WTC11 (cell line): ENCODE data around the gene EFNA5. TPM values are rescaled to one million over a fixed set of nuclear protein-coding genes. Genes with fewer than 3 reads are reported as not detected.

Source experiments
- ATAC-seq: fragments of 200-7000 bp; cut with Tn5 transposase; 2 replicates; pipeline ENCODE4 v1.10.0; 2021; ENCODE audit warnings: mild to moderate bottlenecking, moderate library complexity
- CTCF ChIA-PET: fragments of 300-600 bp; sonication (Branson Sonifier 250); formaldehyde crosslinking; loops from one replicate; lab custom pipeline; 2021; ENCODE audit warnings: antibody characterized with exemption; lab: Charles Lee
- POLR2A ChIA-PET: fragments of 350-600 bp; sonication (Branson Sonifier 250); formaldehyde crosslinking; loops from one replicate; lab custom pipeline; 2021; ENCODE audit warnings: antibody characterized with exemption; lab: Charles Lee
- DNase-seq: peaks from one replicate; pipeline ENCODE4 v3.0.0; 2021; ENCODE audit warnings: low spot score
- H3K27ac Mint-ChIP-seq: 2 replicates; pipeline ENCODE4 v1.8.0; 2021; ENCODE audit warnings: mixed read lengths
- H3K27me3 Mint-ChIP-seq: 2 replicates; pipeline ENCODE4 v1.8.0; 2021; ENCODE audit warnings: low read depth, mild to moderate bottlenecking, moderate library complexity, mixed read lengths
- H3K36me3 Mint-ChIP-seq: 2 replicates; pipeline ENCODE4 v1.8.0; 2021; ENCODE audit warnings: mixed read lengths
- H3K4me1 Mint-ChIP-seq: 2 replicates; pipeline ENCODE4 v1.8.0; 2022; ENCODE audit warnings: mixed read lengths
- H3K4me3 Mint-ChIP-seq: 2 replicates; pipeline ENCODE4 v1.8.0; 2021; ENCODE audit warnings: mild to moderate bottlenecking, moderate library complexity, mixed read lengths
- H3K9me3 Mint-ChIP-seq: 2 replicates; pipeline ENCODE4 v1.8.0; 2021; ENCODE audit warnings: mixed read lengths
- AFF4 ChIP-seq: sonication (generic); formaldehyde crosslinking; IDR thresholded peaks from 2 replicates; pipeline ENCODE4 v1.8.1; 2023; ENCODE audit warnings: mild to moderate bottlenecking, missing genetic modification reagents, borderline replicate concordance
- CTCF ChIP-seq: fragments of 200-600 bp; IDR thresholded peaks from 2 replicates; pipeline ENCODE4 v1.8.0; 2022; ENCODE audit warnings: antibody characterized with exemption
- EMX1 ChIP-seq: fragments of 250-450 bp; sonication (Bioruptor Pico); IDR thresholded peaks from 2 replicates; pipeline ENCODE4 v1.8.0; 2021; ENCODE audit warnings: mild to moderate bottlenecking
- JAZF1 ChIP-seq: fragments of 250-450 bp; sonication (Bioruptor Pico); IDR thresholded peaks from 2 replicates; pipeline ENCODE4 v1.9.0; 2021; ENCODE audit warnings: moderate library complexity, mild to moderate bottlenecking, inconsistent platforms
- JUN ChIP-seq: sonication (generic); formaldehyde crosslinking; IDR thresholded peaks from 2 replicates; pipeline ENCODE4 v1.8.0; 2023; ENCODE audit warnings: mild to moderate bottlenecking, missing genetic modification reagents
- KAT7 ChIP-seq: sonication (generic); formaldehyde crosslinking; IDR thresholded peaks from 2 replicates; pipeline ENCODE4 v1.8.1; 2023; ENCODE audit warnings: missing genetic modification reagents, mild to moderate bottlenecking, borderline replicate concordance
- NR2C2 ChIP-seq: sonication (generic); formaldehyde crosslinking; IDR thresholded peaks from 2 replicates; pipeline ENCODE4 v1.8.0; 2022; ENCODE audit warnings: mild to moderate bottlenecking, missing genetic modification reagents
- TP53 ChIP-seq: sonication (generic); formaldehyde crosslinking; IDR thresholded peaks from 2 replicates; pipeline ENCODE4 v1.8.1; 2023; ENCODE audit warnings: mild to moderate bottlenecking, missing genetic modification reagents
- ZNF121 ChIP-seq: sonication (generic); formaldehyde crosslinking; IDR thresholded peaks from 2 replicates; pipeline ENCODE4 v1.8.0; 2023; ENCODE audit warnings: missing genetic modification reagents
- ZNF423 ChIP-seq: fragments of 250-450 bp; sonication (Bioruptor Pico); IDR thresholded peaks from 2 replicates; pipeline ENCODE4 v2.1.2; 2022; ENCODE audit warnings: mild to moderate bottlenecking, moderate library complexity
- ZNF425 ChIP-seq: fragments of 250-450 bp; sonication (Bioruptor Pico); conservative IDR thresholded peaks from 2 replicates; pipeline ENCODE4 v1.9.0; 2021; ENCODE audit warnings: mild to moderate bottlenecking
- ZNF532 ChIP-seq: fragments of 250-450 bp; sonication (Bioruptor Pico); IDR thresholded peaks from 2 replicates; pipeline ENCODE4 v1.9.0; 2021; ENCODE audit warnings: mild to moderate bottlenecking, borderline replicate concordance
- total RNA-seq: library from RNA; stranded (reverse); gene quantifications from 3 replicates; pipeline ENCODE4 v1.2.3, GENCODE V29; 2021
- TF ChIP-seq, protein P1 (sequence below): sonication (generic); formaldehyde crosslinking; IDR thresholded peaks from 2 replicates; pipeline ENCODE4 v1.8.0; 2022; ENCODE audit warnings: mild to moderate bottlenecking, missing genetic modification reagents
- TF ChIP-seq, protein P2 (sequence below): sonication (generic); formaldehyde crosslinking; IDR thresholded peaks from 2 replicates; pipeline ENCODE4 v1.8.1; 2022; ENCODE audit warnings: mild to moderate bottlenecking, missing genetic modification reagents, moderate library complexity, borderline replicate concordance

EFNA5 gene
- total RNA-seq, 1 experiment from 2014 or later, result 17.4 TPM

DNA sequence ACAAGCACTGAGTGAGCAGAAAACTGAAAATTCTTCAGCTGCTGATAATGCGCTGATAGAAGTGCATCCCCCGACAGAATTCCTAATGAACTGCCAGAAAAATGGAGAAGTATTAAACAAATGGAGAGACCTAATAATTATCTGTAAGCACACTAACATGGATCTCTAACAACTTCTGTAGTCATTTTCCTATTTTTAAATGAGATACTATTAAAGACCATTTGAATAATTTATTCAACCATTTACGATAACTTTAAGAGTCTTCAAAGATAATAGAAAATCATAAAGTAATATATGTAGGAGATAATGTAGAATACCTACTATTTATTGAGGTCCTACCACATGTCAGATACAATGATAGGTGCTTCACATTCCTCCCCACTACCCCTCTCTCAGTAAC is 72.9 kb downstream of the EFNA5 start:
- CTCF ChIA-PET, result interaction anchor here (5.9 kb wide), 1 partner anchor 26 kb away, joined by 32 read pairs; no protein-coding TSS in a partner anchor
- H3K27me3 Mint-ChIP-seq, result no peaks in the 10 kb centered on the region
- no peak overlapping the region for H3K4me3 Mint-ChIP-seq
- H3K27ac Mint-ChIP-seq, result no peak overlapping the region
- no peaks in the 10 kb centered on the region for H3K36me3 Mint-ChIP-seq
- peaks cover 16% of the 10 kb centered on the region for H3K4me1 Mint-ChIP-seq
- TF ChIP-seq NR2C2 (CRISPR knock-in tag) (no peak), JUN (CRISPR knock-in tag) (no peak), CTCF (no peak), ZNF532 (no peak), JAZF1 (CRISPR knock-in tag) (no peak), ZNF423 (CRISPR knock-in tag) (no peak), KAT7 (CRISPR knock-in tag) (no peak), ZNF425 (CRISPR knock-in tag) (no peak), EMX1 (no peak), AFF4 (no peak), ZNF121 (CRISPR knock-in tag) (no peak), TP53 (CRISPR knock-in tag) (no peak)
- TF ChIP-seq, protein P1, sequence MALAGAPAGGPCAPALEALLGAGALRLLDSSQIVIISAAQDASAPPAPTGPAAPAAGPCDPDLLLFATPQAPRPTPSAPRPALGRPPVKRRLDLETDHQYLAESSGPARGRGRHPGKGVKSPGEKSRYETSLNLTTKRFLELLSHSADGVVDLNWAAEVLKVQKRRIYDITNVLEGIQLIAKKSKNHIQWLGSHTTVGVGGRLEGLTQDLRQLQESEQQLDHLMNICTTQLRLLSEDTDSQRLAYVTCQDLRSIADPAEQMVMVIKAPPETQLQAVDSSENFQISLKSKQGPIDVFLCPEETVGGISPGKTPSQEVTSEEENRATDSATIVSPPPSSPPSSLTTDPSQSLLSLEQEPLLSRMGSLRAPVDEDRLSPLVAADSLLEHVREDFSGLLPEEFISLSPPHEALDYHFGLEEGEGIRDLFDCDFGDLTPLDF (CRISPR knock-in tag), result no peak
- TF ChIP-seq, protein P2, sequence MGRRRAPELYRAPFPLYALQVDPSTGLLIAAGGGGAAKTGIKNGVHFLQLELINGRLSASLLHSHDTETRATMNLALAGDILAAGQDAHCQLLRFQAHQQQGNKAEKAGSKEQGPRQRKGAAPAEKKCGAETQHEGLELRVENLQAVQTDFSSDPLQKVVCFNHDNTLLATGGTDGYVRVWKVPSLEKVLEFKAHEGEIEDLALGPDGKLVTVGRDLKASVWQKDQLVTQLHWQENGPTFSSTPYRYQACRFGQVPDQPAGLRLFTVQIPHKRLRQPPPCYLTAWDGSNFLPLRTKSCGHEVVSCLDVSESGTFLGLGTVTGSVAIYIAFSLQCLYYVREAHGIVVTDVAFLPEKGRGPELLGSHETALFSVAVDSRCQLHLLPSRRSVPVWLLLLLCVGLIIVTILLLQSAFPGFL, result no peak
- no peak for ATAC-seq
- no peaks in the 10 kb centered on the region for H3K9me3 Mint-ChIP-seq
- POLR2A ChIA-PET, result no interaction called here
- DNase-seq, result no peak
